Type B pancreatic cell (in vitro differentiated cells): ENCODE results near the gene LDLRAD4. TPM values are rescaled to one million over a fixed set of nuclear protein-coding genes. Genes with fewer than 3 reads are reported as not detected.

Source experiments
- DNase-seq: peaks from one replicate; pipeline ENCODE4 v3.0.0; 2021; ENCODE audit warnings: mixed read lengths; ENCODE audit not compliant: unreplicated experiment; ENCODE audit errors: extremely low spot score
- H3K27ac Mint-ChIP-seq: 2 replicates; pipeline ENCODE4 v1.8.0; 2021; ENCODE audit warnings: mild to moderate bottlenecking, mixed read lengths
- H3K27me3 Mint-ChIP-seq: 2 replicates; pipeline ENCODE4 v1.8.0; 2021; ENCODE audit warnings: mixed read lengths
- H3K36me3 Mint-ChIP-seq: 2 replicates; pipeline ENCODE4 v1.8.0; 2021; ENCODE audit warnings: mixed read lengths
- H3K4me1 Mint-ChIP-seq: one replicate; pipeline ENCODE4 v1.8.0; 2021; ENCODE audit warnings: mixed read lengths; ENCODE audit not compliant: unreplicated experiment
- H3K4me3 Mint-ChIP-seq: 2 replicates; pipeline ENCODE4 v1.8.0; 2021; ENCODE audit warnings: mild to moderate bottlenecking, mixed read lengths
- H3K9me3 Mint-ChIP-seq: 2 replicates; pipeline ENCODE4 v1.8.0; 2021; ENCODE audit warnings: mixed read lengths
- CTCF ChIP-seq: fragments of 200-600 bp; sonication (generic); conservative IDR thresholded peaks from 2 replicates; pipeline ENCODE4 v1.5.0; 2021; ENCODE audit warnings: antibody characterized with exemption, mild to moderate bottlenecking
- total RNA-seq: library from RNA; stranded (reverse); gene quantifications from 2 replicates; pipeline ENCODE4 v1.2.1, GENCODE V29; 2021; ENCODE audit warnings: low replicate concordance

The LDLRAD4 gene
- total RNA-seq, 1 donor from 2014 or later = 2.4 TPM

DNA sequence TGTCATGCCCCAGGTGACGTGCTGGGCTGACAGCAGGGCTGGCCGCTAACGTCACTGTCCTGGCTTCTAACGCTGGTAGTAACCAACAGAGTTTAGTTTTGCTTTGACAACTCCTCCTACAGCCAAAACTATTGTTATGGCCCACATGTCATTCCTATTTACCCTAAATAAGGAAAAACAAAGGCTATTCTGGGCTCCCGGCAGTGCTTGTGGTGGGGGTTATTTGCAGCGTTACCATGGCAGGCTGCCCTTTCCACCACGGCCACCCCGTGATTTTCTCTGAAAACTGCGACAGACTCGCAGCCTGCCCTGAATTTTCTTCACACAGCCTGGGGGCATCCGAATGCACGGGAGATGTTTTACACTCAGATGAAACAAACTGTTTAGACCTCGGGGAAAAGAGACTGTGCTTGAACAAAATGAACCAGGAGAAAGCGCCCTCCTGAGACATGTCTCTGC lies 392.6 kb downstream of the LDLRAD4 start:
- no peaks in the 10 kb centered on the region for H3K9me3 Mint-ChIP-seq
- H3K27ac Mint-ChIP-seq = peak overlapping the region; percentile 6
- H3K4me1 Mint-ChIP-seq = peaks cover 15% of the 10 kb centered on the region
- TF ChIP-seq CTCF = no peak
- DNase-seq = no peak
- H3K27me3 Mint-ChIP-seq = peaks cover 39% of the 10 kb centered on the region
- peak overlapping the region; percentile 21 for H3K4me3 Mint-ChIP-seq
- no peaks in the 10 kb centered on the region for H3K36me3 Mint-ChIP-seq

DNA sequence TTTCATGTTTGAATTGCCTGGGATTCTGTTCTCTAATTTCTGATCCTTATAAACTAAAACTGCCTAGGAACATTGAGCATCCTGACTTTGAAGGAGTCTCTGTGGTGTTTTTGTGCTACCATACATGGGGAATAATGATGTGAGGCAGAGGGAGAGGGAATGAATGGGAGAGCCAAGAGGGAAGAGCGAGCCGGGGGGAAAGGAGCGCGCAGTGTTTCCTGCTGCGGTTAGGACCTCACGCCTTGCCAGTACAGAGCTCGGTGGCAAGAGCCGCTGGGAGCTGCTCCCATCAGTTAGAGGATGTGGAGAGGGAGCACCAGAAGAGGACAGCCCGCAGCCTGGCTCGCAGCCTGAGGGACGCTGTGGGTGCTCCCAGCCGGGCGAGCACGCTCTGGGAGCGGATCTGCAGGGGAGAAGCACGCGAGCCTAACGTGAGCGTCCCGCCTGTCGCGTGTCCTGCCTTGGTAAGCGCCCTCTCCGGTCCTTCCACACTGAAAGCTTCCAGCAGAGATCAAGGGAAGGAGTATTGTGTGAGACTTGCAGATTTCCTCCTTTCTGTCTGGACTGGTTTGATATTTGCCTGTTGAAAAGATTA lies 393.1 kb downstream of the LDLRAD4 start:
- H3K36me3 Mint-ChIP-seq = no peaks in the 10 kb centered on the region
- no peak for TF ChIP-seq CTCF
- DNase-seq = no peak
- H3K4me3 Mint-ChIP-seq = peak overlapping the region; percentile 21
- no peak overlapping the region for H3K27ac Mint-ChIP-seq
- peaks cover 15% of the 10 kb centered on the region for H3K4me1 Mint-ChIP-seq
- H3K9me3 Mint-ChIP-seq = no peaks in the 10 kb centered on the region
- H3K27me3 Mint-ChIP-seq = peaks cover 39% of the 10 kb centered on the region

- no peak for TF ChIP-seq CTCF
- Mint-ChIP-seq H3K4me1 (peaks cover 15% of the 10 kb centered on the region), H3K27me3 (peaks cover 39% of the 10 kb centered on the region), H3K9me3 (no peaks in the 10 kb centered on the region), H3K27ac (no peak overlapping the region), H3K36me3 (no peaks in the 10 kb centered on the region), H3K4me3 (peak overlapping the region; percentile 6)
- DNase-seq = no peak
These were observed 393.8 kb downstream of the LDLRAD4 start for GRCh38 chr18:13612196-13612997.

DNA sequence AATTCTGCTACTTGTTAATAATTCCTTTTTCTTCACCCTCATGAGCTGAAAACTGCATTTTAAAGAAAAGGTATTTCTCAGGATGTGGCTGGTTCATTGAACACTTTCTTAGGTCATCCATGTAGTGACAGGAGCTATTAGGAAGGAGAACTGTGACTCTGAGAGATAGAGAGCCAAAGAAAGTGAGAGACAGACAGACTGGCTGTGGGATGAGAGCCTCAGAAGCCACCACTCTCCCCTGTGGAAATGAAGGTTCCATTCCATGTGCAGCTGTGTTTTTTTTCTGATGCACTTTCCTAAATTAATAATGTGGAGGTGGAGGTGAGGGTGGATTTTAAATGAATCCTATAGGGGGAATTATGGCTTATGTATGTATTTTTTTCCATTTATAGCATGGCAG lies 394.5 kb downstream of the LDLRAD4 start:
- H3K27me3 Mint-ChIP-seq = peaks cover 39% of the 10 kb centered on the region
- DNase-seq = no peak
- peaks cover 15% of the 10 kb centered on the region for H3K4me1 Mint-ChIP-seq
- H3K36me3 Mint-ChIP-seq = no peaks in the 10 kb centered on the region
- H3K27ac Mint-ChIP-seq = no peak overlapping the region
- no peaks in the 10 kb centered on the region for H3K9me3 Mint-ChIP-seq
- no peak overlapping the region for H3K4me3 Mint-ChIP-seq
- TF ChIP-seq CTCF = no peak

GRCh38 chr18:13613591-13614501 lies 395.3 kb downstream of the LDLRAD4 start:
- Mint-ChIP-seq H3K9me3 (no peaks in the 10 kb centered on the region), H3K27ac (no peak overlapping the region), H3K36me3 (no peaks in the 10 kb centered on the region), H3K27me3 (peaks cover 39% of the 10 kb centered on the region), H3K4me3 (no peak overlapping the region), H3K4me1 (peaks cover 15% of the 10 kb centered on the region)
- DNase-seq = no peak
- no peak for TF ChIP-seq CTCF
